Astrocyte of the spinal cord (primary cell): Measurements from ENCODE around the gene FAH.

ENCODE experiments used
- DNase-seq: peaks from one replicate; pipeline ENCODE4 v3.0.0; 2011; ENCODE audit warnings: low read depth, low spot score
- H3K4me3 ChIP-seq: 2 replicates; pipeline ENCODE4 v1.5.1; 2011; ENCODE audit warnings: low read depth, mild to moderate bottlenecking, low read length, moderate library complexity
- in situ Hi-C: cut with HindIII; loops from 2 replicates; pipeline ENCODE4 v1.10.0; 2017; ENCODE audit warnings: low sequenced_read_pairs
- TF ChIP-seq, protein P1 (sequence below): IDR thresholded peaks from 2 replicates; pipeline ENCODE4 v1.5.1; 2012; ENCODE audit warnings: low read depth, mild to moderate bottlenecking, low read length, inconsistent platforms

FAH gene

GRCh38 chr15:80109388-80109787 is 43.4 kb upstream of the FAH start:
- in situ Hi-C loops = no loop called here
- TF ChIP-seq, protein P1, sequence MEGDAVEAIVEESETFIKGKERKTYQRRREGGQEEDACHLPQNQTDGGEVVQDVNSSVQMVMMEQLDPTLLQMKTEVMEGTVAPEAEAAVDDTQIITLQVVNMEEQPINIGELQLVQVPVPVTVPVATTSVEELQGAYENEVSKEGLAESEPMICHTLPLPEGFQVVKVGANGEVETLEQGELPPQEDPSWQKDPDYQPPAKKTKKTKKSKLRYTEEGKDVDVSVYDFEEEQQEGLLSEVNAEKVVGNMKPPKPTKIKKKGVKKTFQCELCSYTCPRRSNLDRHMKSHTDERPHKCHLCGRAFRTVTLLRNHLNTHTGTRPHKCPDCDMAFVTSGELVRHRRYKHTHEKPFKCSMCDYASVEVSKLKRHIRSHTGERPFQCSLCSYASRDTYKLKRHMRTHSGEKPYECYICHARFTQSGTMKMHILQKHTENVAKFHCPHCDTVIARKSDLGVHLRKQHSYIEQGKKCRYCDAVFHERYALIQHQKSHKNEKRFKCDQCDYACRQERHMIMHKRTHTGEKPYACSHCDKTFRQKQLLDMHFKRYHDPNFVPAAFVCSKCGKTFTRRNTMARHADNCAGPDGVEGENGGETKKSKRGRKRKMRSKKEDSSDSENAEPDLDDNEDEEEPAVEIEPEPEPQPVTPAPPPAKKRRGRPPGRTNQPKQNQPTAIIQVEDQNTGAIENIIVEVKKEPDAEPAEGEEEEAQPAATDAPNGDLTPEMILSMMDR = no peak
- no peak for DNase-seq
- no peak overlapping the region for H3K4me3 ChIP-seq

- in situ Hi-C loops = no loop called here
- H3K4me3 ChIP-seq = no peak overlapping the region
- DNase-seq = no peak
- TF ChIP-seq, protein P1 = no peak
Observed at GRCh38 chr15:80110920-80111319, 41.9 kb upstream of the FAH start.

DNA sequence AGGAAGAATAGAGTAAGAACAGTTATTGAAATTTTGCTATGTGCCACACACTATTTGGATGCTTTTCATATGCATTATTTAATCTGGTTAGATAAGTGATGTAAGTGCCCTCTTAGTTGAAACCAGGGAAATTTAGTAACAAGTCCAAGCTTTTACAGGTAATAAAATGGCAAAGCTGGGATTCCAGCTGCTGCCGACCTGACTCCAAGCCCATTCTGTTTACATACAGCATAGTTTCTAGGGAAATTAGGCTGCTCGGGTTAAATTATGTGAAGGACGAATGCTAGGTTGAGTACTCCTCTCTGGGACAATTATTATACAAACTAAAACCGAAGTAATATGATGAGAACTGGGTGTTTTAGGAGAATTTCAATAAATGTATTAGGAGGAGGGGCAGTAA is 38.7 kb upstream of the FAH start:
- in situ Hi-C loops = no loop called here
- no peak overlapping the region for H3K4me3 ChIP-seq
- TF ChIP-seq, protein P1 = no peak
- no peak for DNase-seq

DNA sequence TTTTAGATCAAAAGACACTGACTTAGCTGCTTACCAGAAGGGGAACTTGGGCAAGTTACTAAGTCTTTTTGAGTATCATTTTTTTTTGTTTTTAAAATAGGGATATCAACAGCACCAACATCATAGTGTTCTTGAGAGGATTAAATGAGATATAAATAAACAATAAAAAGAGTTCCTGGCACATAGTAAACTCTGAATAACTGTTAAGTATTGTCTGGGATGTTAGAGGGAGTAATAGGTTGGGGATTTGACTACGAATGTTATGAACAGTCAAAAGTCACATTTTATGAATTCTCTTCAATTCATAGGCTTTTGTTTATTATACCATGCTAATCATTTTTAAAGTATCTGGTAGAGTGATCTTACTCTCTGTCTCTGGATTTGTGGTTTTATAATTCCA is 37.8 kb upstream of the FAH start:
- DNase-seq = no peak
- in situ Hi-C loops = no loop called here
- TF ChIP-seq, protein P1 = no peak
- no peak overlapping the region for H3K4me3 ChIP-seq

GRCh38 chr15:80118956-80119355 is 33.8 kb upstream of the FAH start:
- in situ Hi-C loops = no loop called here
- DNase-seq = no peak
- H3K4me3 ChIP-seq = no peak overlapping the region
- TF ChIP-seq, protein P1 = no peak

GRCh38 chr15:80120636-80121035 is 32.2 kb upstream of the FAH start:
- TF ChIP-seq, protein P1 = no peak
- no peak for DNase-seq
- in situ Hi-C loops = no loop called here
- H3K4me3 ChIP-seq = no peak overlapping the region

GRCh38 chr15:80121546-80121945 is 31.3 kb upstream of the FAH start:
- H3K4me3 ChIP-seq = no peak overlapping the region
- TF ChIP-seq, protein P1 = no peak
- no peak for DNase-seq
- in situ Hi-C loops = no loop called here
